GM23338 (cell line): ENCODE measurements around the gene SRPX.

ENCODE experiments used
- CREB1 ChIP-seq: fragments of 250-450 bp; sonication (Bioruptor Pico); IDR thresholded peaks from 2 replicates; pipeline ENCODE4 v1.5.0; 2020; ENCODE audit warnings: low read depth, mild to moderate bottlenecking, moderate library complexity
- EZH2 ChIP-seq: fragments of 200-600 bp; sonication (generic); IDR thresholded peaks from one replicate; pipeline ENCODE4 v1.8.0; 2017; ENCODE audit warnings: antibody characterized with exemption, mild to moderate bottlenecking, low read depth; ENCODE audit not compliant: unreplicated experiment
- EZH2phosphoT487 ChIP-seq: fragments of 200-600 bp; sonication (generic); IDR thresholded peaks from one replicate; pipeline ENCODE4 v1.8.1; 2018; ENCODE audit warnings: antibody characterized with exemption; ENCODE audit not compliant: unreplicated experiment
- JUNB ChIP-seq: IDR thresholded peaks from one replicate; pipeline ENCODE4 v1.6.1; 2016; ENCODE audit warnings: antibody characterized with exemption; ENCODE audit not compliant: unreplicated experiment
- NANOG ChIP-seq: IDR thresholded peaks from 2 replicates; pipeline ENCODE4 v1.6.1; 2016; ENCODE audit warnings: antibody characterized with exemption, borderline replicate concordance
- POLR2AphosphoS5 ChIP-seq: IDR thresholded peaks from 2 replicates; pipeline ENCODE4 v1.6.1; 2016; ENCODE audit warnings: antibody characterized with exemption, low read depth
- ZNF114 ChIP-seq: fragments of 250-450 bp; sonication (Bioruptor Pico); IDR thresholded peaks from 2 replicates; pipeline ENCODE4 v1.5.0; 2020; ENCODE audit warnings: mild to moderate bottlenecking, moderate library complexity
- TF ChIP-seq, protein P1 (sequence below), 2 experiments: fragments of 200-600 bp in 1 of 2; sonication (generic) in 1 of 2; conservative IDR thresholded peaks; 2 replicates each; pipeline versions ENCODE4 v1.5.1 to v1.6.1; 2016 to 2017; ENCODE audit warnings: antibody characterized with exemption in 2 of 2, low read depth in 2 of 2, mild to moderate bottlenecking in 2 of 2, moderate library complexity in 1 of 2
- TF ChIP-seq, protein P2 (sequence below): IDR thresholded peaks from one replicate; pipeline ENCODE4 v1.6.1; 2018; ENCODE audit warnings: antibody characterized with exemption; ENCODE audit not compliant: unreplicated experiment
- TF ChIP-seq, protein P3 (sequence below): IDR thresholded peaks from 2 replicates; pipeline ENCODE4 v1.6.1; 2016; ENCODE audit warnings: antibody characterized with exemption

DNA sequence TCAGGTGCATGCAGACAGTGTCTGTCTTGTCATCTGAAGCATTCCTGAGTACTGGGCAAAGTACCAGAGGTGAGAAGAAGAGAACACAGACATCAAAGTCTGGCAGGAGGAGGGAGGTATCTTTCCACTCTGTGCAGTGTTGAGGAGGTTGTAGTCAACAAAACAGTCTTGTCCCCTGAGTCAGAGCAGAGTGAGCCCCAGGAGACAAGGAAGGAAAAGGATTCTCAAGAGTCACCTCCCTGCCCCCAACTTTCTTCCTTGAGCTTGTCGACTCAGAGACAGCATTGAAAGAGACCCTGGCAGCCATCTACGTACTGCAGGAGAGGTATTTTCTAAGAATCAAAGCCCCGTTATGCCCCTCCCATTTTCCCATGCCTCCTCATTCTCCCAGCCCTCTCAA, 4.4 kb upstream of the SRPX start:
- TF ChIP-seq, protein P1, sequence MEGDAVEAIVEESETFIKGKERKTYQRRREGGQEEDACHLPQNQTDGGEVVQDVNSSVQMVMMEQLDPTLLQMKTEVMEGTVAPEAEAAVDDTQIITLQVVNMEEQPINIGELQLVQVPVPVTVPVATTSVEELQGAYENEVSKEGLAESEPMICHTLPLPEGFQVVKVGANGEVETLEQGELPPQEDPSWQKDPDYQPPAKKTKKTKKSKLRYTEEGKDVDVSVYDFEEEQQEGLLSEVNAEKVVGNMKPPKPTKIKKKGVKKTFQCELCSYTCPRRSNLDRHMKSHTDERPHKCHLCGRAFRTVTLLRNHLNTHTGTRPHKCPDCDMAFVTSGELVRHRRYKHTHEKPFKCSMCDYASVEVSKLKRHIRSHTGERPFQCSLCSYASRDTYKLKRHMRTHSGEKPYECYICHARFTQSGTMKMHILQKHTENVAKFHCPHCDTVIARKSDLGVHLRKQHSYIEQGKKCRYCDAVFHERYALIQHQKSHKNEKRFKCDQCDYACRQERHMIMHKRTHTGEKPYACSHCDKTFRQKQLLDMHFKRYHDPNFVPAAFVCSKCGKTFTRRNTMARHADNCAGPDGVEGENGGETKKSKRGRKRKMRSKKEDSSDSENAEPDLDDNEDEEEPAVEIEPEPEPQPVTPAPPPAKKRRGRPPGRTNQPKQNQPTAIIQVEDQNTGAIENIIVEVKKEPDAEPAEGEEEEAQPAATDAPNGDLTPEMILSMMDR (conservative IDR thresholded peaks at IDR 0.05; ENCODE audit: low read depth in 2 of 2) = no peak
- TF ChIP-seq EZH2phosphoT487 (no peak), EZH2 (no peak), ZNF114 (CRISPR knock-in tag) (no peak), POLR2AphosphoS5 (no peak), NANOG (no peak), CREB1 (no peak), JUNB (no peak)
- TF ChIP-seq, protein P2, sequence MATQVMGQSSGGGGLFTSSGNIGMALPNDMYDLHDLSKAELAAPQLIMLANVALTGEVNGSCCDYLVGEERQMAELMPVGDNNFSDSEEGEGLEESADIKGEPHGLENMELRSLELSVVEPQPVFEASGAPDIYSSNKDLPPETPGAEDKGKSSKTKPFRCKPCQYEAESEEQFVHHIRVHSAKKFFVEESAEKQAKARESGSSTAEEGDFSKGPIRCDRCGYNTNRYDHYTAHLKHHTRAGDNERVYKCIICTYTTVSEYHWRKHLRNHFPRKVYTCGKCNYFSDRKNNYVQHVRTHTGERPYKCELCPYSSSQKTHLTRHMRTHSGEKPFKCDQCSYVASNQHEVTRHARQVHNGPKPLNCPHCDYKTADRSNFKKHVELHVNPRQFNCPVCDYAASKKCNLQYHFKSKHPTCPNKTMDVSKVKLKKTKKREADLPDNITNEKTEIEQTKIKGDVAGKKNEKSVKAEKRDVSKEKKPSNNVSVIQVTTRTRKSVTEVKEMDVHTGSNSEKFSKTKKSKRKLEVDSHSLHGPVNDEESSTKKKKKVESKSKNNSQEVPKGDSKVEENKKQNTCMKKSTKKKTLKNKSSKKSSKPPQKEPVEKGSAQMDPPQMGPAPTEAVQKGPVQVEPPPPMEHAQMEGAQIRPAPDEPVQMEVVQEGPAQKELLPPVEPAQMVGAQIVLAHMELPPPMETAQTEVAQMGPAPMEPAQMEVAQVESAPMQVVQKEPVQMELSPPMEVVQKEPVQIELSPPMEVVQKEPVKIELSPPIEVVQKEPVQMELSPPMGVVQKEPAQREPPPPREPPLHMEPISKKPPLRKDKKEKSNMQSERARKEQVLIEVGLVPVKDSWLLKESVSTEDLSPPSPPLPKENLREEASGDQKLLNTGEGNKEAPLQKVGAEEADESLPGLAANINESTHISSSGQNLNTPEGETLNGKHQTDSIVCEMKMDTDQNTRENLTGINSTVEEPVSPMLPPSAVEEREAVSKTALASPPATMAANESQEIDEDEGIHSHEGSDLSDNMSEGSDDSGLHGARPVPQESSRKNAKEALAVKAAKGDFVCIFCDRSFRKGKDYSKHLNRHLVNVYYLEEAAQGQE = no peak
- TF ChIP-seq, protein P3, sequence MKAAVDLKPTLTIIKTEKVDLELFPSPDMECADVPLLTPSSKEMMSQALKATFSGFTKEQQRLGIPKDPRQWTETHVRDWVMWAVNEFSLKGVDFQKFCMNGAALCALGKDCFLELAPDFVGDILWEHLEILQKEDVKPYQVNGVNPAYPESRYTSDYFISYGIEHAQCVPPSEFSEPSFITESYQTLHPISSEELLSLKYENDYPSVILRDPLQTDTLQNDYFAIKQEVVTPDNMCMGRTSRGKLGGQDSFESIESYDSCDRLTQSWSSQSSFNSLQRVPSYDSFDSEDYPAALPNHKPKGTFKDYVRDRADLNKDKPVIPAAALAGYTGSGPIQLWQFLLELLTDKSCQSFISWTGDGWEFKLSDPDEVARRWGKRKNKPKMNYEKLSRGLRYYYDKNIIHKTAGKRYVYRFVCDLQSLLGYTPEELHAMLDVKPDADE = no peak
